GM23338 (cell line): ENCODE results near the gene SPATA31D4. TPM values are rescaled to one million over a fixed set of nuclear protein-coding genes. Genes with fewer than 3 reads are reported as not detected.

ENCODE experiments used
- ATAC-seq: fragments of 200-7000 bp; cut with Tn5 transposase; 3 replicates; pipeline ENCODE4 v1.9.1; 2020
- DNase-seq: peaks from one replicate; pipeline ENCODE4 v3.0.0-alpha.2; 2015; ENCODE audit warnings: low spot score
- H2AFZ ChIP-seq: fragments of 200-600 bp; sonication (generic); 2 replicates; pipeline ENCODE4 v1.8.0; 2016; ENCODE audit warnings: antibody characterized with exemption, mild to moderate bottlenecking, moderate library complexity
- H3F3A ChIP-seq: fragments of 200-600 bp; sonication (generic); replicated peaks from 2 replicates; pipeline ENCODE4 v1.8.0; 2017; ENCODE audit warnings: antibody characterized with exemption, mixed run types, low read depth
- H3K27ac ChIP-seq: fragments of 200-600 bp; sonication (generic); 2 replicates; pipeline ENCODE4 v1.6.1; 2016; ENCODE audit warnings: low read depth
- H3K27me3 ChIP-seq: fragments of 200-600 bp; sonication (generic); 2 replicates; pipeline ENCODE4 v1.8.0; 2016; ENCODE audit warnings: mild to moderate bottlenecking, mixed run types, moderate library complexity; ENCODE audit not compliant: insufficient read depth
- H3K36me3 ChIP-seq: fragments of 200-600 bp; sonication (generic); 2 replicates; pipeline ENCODE4 v1.8.0; 2016; ENCODE audit warnings: mild to moderate bottlenecking; ENCODE audit not compliant: insufficient read depth
- H3K4me1 ChIP-seq: fragments of 200-600 bp; sonication (generic); 2 replicates; pipeline ENCODE4 v1.8.0; 2016; ENCODE audit warnings: mild to moderate bottlenecking, moderate library complexity; ENCODE audit not compliant: insufficient read depth
- H3K4me2 ChIP-seq: fragments of 200-600 bp; sonication (generic); 2 replicates; pipeline ENCODE4 v1.7.1; 2017; ENCODE audit warnings: mixed run types
- H3K4me3 ChIP-seq: fragments of 200-600 bp; sonication (generic); 2 replicates; pipeline ENCODE4 v1.6.1; 2016; ENCODE audit warnings: mixed run types
- H3K79me2 ChIP-seq: fragments of 200-600 bp; sonication (generic); replicated peaks from 2 replicates; pipeline ENCODE4 v1.8.0; 2017; ENCODE audit warnings: mild to moderate bottlenecking; ENCODE audit not compliant: insufficient read depth
- H3K9me2 ChIP-seq: fragments of 200-600 bp; sonication (generic); 2 replicates; pipeline ENCODE4 v1.8.0; 2017; ENCODE audit not compliant: insufficient read depth
- H4K20me1 ChIP-seq: fragments of 200-600 bp; sonication (generic); replicated peaks from 2 replicates; pipeline ENCODE4 v1.8.0; 2017; ENCODE audit warnings: mild to moderate bottlenecking; ENCODE audit not compliant: insufficient read depth
- H3K27ac Mint-ChIP-seq: 2 replicates; pipeline ENCODE4 v1.8.0; 2020; ENCODE audit warnings: inconsistent platforms, mild to moderate bottlenecking, moderate library complexity, mixed read lengths
- H3K27me3 Mint-ChIP-seq: 3 replicates; pipeline ENCODE4 v1.8.0; 2022; ENCODE audit warnings: low read depth, mild to moderate bottlenecking, moderate library complexity, mixed read lengths, inconsistent platforms; ENCODE audit not compliant: insufficient read depth, poor library complexity
- H3K36me3 Mint-ChIP-seq: 3 replicates; pipeline ENCODE4 v1.8.0; 2021; ENCODE audit warnings: low read depth, mild to moderate bottlenecking, inconsistent platforms, moderate library complexity, mixed read lengths
- H3K4me1 Mint-ChIP-seq: 3 replicates; pipeline ENCODE4 v1.8.0; 2020; ENCODE audit warnings: mild to moderate bottlenecking, inconsistent platforms, mixed read lengths
- H3K4me3 Mint-ChIP-seq: 3 replicates; pipeline ENCODE4 v1.8.0; 2021; ENCODE audit warnings: moderate library complexity, mild to moderate bottlenecking, inconsistent platforms, mixed read lengths
- H3K9me3 Mint-ChIP-seq: 3 replicates; pipeline ENCODE4 v1.8.0; 2020; ENCODE audit warnings: moderate library complexity, mild to moderate bottlenecking, inconsistent platforms, mixed read lengths
- CTCF ChIP-seq, 2 experiments: fragments of 200-600 bp in 1 of 2; sonication (generic) in 1 of 2; conservative IDR thresholded peaks; 2 replicates each; pipeline versions ENCODE4 v1.5.1 to v1.6.1; 2016 to 2017; ENCODE audit warnings: antibody characterized with exemption in 2 of 2, low read depth in 2 of 2, mild to moderate bottlenecking in 2 of 2, moderate library complexity in 1 of 2
- EZH2phosphoT487 ChIP-seq: fragments of 200-600 bp; sonication (generic); IDR thresholded peaks from one replicate; pipeline ENCODE4 v1.8.1; 2018; ENCODE audit warnings: antibody characterized with exemption; ENCODE audit not compliant: unreplicated experiment
- JUNB ChIP-seq: IDR thresholded peaks from one replicate; pipeline ENCODE4 v1.6.1; 2016; ENCODE audit warnings: antibody characterized with exemption; ENCODE audit not compliant: unreplicated experiment
- NANOG ChIP-seq: IDR thresholded peaks from 2 replicates; pipeline ENCODE4 v1.6.1; 2016; ENCODE audit warnings: antibody characterized with exemption, borderline replicate concordance
- POLR2AphosphoS5 ChIP-seq: IDR thresholded peaks from 2 replicates; pipeline ENCODE4 v1.6.1; 2016; ENCODE audit warnings: antibody characterized with exemption, low read depth
- REST ChIP-seq: IDR thresholded peaks from one replicate; pipeline ENCODE4 v1.6.1; 2018; ENCODE audit warnings: antibody characterized with exemption; ENCODE audit not compliant: unreplicated experiment
- ZNF462 ChIP-seq: fragments of 250-450 bp; sonication (Bioruptor Pico); IDR thresholded peaks from 2 replicates; pipeline ENCODE4 v1.5.0; 2020; ENCODE audit warnings: mild to moderate bottlenecking, moderate library complexity
- polyA plus RNA-seq: library from polyadenylated mRNA; unstranded; fragments of >200 nt; fragmentation: Nextera tagmentation; extraction: Ambion mirVana; gene quantifications from 2 replicates; pipeline ENCODE4 v1.2.1, GENCODE V29; 2016
- total RNA-seq: library from RNA; depleted of rRNA; stranded (reverse); fragments of >200 nt; shearing (Covaris generic); gene quantifications from 2 replicates; pipeline ENCODE4 v1.2.3, GENCODE V29; 2014

The SPATA31D4 gene
- total and polyA plus RNA-seq, 2 experiments from 2014 or later = not detected

- H3K4me1 ChIP-seq = no peaks in the 10 kb centered on the region
- H3K36me3 ChIP-seq = no peaks in the 10 kb centered on the region
- H3K27me3 Mint-ChIP-seq = peaks cover 3% of the 10 kb centered on the region
- H3K9me3 Mint-ChIP-seq = no peaks in the 10 kb centered on the region; the same call in 2 of the 3 replicates
- no peaks in the 10 kb centered on the region for H3K27me3 ChIP-seq
- H3K4me1 Mint-ChIP-seq = peaks cover 11% of the 10 kb centered on the region; the same call in 2 of the 3 replicates
- no peak overlapping the region for H3K27ac Mint-ChIP-seq
- ATAC-seq = no peak
- H4K20me1 ChIP-seq = no peaks in the 10 kb centered on the region
- no peak overlapping the region for H3K27ac ChIP-seq
- H2AFZ ChIP-seq = no peak overlapping the region
- no peak for DNase-seq
- H3K9me2 ChIP-seq = 0 out of 2 replicates have a peak, but pooled peaks cover 3% of the 10 kb centered on the region
- no peaks in the 10 kb centered on the region for H3K79me2 ChIP-seq
- TF ChIP-seq JUNB (no peak), NANOG (no peak), CTCF (conservative IDR thresholded peaks at IDR 0.05; ENCODE audit: low read depth in 2 of 2) (no peak), POLR2AphosphoS5 (no peak), REST (no peak)
- no peaks in the 10 kb centered on the region for H3F3A ChIP-seq
- no peak overlapping the region for H3K4me3 ChIP-seq
- H3K4me3 Mint-ChIP-seq = no peak overlapping the region
- H3K4me2 ChIP-seq = no peak overlapping the region
- H3K36me3 Mint-ChIP-seq = no peaks in the 10 kb centered on the region
Observed at GRCh38 chr9:81902196-81902595, 26.0 kb upstream of the SPATA31D4 start.

- ATAC-seq (no peak), DNase-seq (no peak)
- Histone ChIP-seq H3K4me3 (no peak overlapping the region), H3K79me2 (no peaks in the 10 kb centered on the region), H3K27ac (no peak overlapping the region), H3K4me1 (no peaks in the 10 kb centered on the region), H4K20me1 (no peaks in the 10 kb centered on the region), H3K36me3 (no peaks in the 10 kb centered on the region), H2AFZ (no peak overlapping the region), H3K4me2 (no peak overlapping the region), H3K27me3 (no peaks in the 10 kb centered on the region), H3K9me2 (0 out of 2 replicates have a peak, but pooled peaks cover 3% of the 10 kb centered on the region), H3F3A (no peaks in the 10 kb centered on the region)
- Mint-ChIP-seq H3K27ac (no peak overlapping the region; the same call in 1 of the 2 replicates), H3K4me1 (peaks cover 11% of the 10 kb centered on the region; the same call in 2 of the 3 replicates), H3K4me3 (no peak overlapping the region), H3K27me3 (peaks cover 3% of the 10 kb centered on the region), H3K9me3 (no peaks in the 10 kb centered on the region), H3K36me3 (no peaks in the 10 kb centered on the region)
- TF ChIP-seq EZH2phosphoT487 (no peak), ZNF462 (no peak)
Observed at GRCh38 chr9:81902626-81903025, 25.6 kb upstream of the SPATA31D4 start.
